ENCODE measurements around the gene SLC35F4.

DNA sequence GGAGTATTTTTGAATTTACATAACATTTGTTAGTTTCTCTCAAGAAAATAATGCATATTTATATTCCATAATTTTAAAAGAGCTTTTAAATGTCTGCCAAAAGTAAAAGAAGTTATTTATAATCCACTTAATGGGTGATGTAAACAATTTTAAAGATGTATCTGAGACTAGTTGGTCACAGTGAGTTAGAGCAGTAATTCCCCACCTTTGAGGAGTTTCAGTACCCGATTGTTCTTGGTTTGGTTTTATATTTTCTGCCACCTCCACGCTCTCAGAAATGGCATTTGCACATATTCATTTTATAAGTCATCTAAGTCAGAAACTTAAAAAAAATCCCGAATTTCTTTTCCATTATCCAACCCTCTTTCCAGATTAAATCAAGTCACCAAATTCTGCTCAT, 153.2 kb downstream of the SLC35F4 start:
- TF ChIP-seq SMC3 (IDR thresholded peaks at IDR 0.05; ENCODE audit: borderline replicate concordance, low read length) (no peak), BRCA1 (IDR thresholded peaks at IDR 0.05; ENCODE audit: low read depth, low read length) (no peak), ZNF592 (IDR thresholded peaks at IDR 0.05) (no peak), POLR2AphosphoS5 (IDR thresholded peaks at IDR 0.05; ENCODE audit: low read length) (no peak)
- TF ChIP-seq, protein P1, sequence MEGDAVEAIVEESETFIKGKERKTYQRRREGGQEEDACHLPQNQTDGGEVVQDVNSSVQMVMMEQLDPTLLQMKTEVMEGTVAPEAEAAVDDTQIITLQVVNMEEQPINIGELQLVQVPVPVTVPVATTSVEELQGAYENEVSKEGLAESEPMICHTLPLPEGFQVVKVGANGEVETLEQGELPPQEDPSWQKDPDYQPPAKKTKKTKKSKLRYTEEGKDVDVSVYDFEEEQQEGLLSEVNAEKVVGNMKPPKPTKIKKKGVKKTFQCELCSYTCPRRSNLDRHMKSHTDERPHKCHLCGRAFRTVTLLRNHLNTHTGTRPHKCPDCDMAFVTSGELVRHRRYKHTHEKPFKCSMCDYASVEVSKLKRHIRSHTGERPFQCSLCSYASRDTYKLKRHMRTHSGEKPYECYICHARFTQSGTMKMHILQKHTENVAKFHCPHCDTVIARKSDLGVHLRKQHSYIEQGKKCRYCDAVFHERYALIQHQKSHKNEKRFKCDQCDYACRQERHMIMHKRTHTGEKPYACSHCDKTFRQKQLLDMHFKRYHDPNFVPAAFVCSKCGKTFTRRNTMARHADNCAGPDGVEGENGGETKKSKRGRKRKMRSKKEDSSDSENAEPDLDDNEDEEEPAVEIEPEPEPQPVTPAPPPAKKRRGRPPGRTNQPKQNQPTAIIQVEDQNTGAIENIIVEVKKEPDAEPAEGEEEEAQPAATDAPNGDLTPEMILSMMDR (IDR thresholded peaks at IDR 0.05 in 2 of 3, conservative IDR thresholded peaks at IDR 0.05 in 1 of 3; ENCODE audit: control insufficient read depth in 2 of 3, extremely low read depth in 1 of 3, insufficient read depth in 1 of 3, low read depth in 3 of 3, low read length in 3 of 3), result no peak
